CD4-positive, alpha-beta T cell (primary cell): ENCODE measurements around the gene EEF1A2. TPM values are rescaled to one million over a fixed set of nuclear protein-coding genes. Genes with fewer than 3 reads are reported as not detected.

ENCODE experiments used
- ATAC-seq: fragments of 200-7000 bp; cut with Tn5 transposase; one replicate; pipeline ENCODE4 v1.10.0; 2022; ENCODE audit warnings: mild to moderate bottlenecking; ENCODE audit not compliant: poor library complexity
- CTCF ChIA-PET: fragments of 350-600 bp; sonication (Branson Sonifier 250); formaldehyde crosslinking; loops from one replicate; lab custom pipeline; 2021; ENCODE audit warnings: antibody characterized with exemption, inconsistent platforms; lab: Charles Lee
- POLR2A ChIA-PET: fragments of 350-600 bp; sonication (Branson Sonifier 250); formaldehyde crosslinking; loops from one replicate; lab custom pipeline; 2021; ENCODE audit warnings: antibody characterized with exemption, inconsistent platforms; lab: Charles Lee
- DNase-seq, 14 experiments: peaks; one replicate each; pipeline ENCODE4 v3.0.0-alpha.2; 2013 to 2020; ENCODE audit warnings: mixed read lengths in 2 of 14
- H3K27ac ChIP-seq, 2 donors: one replicate each; pipeline versions ENCODE4 v1.5.1 to v1.7.0; 2013; ENCODE audit warnings: low read length in 2 of 2, low read depth in 1 of 2, mild to moderate bottlenecking in 1 of 2
- H3K27me3 ChIP-seq, 2 experiments: 1 replicate in 1 of 2; 2 replicates in 1 of 2; pipeline versions ENCODE4 v1.6.1 to v1.7.0; 2013; ENCODE audit warnings: low read length in 2 of 2, control low read depth in 1 of 2, mild to moderate bottlenecking in 1 of 2, moderate library complexity in 1 of 2; ENCODE audit not compliant: insufficient read depth in 2 of 2, control insufficient read depth in 1 of 2
- H3K36me3 ChIP-seq: one replicate; pipeline ENCODE4 v1.6.1; 2013; ENCODE audit warnings: low read length, control low read depth; ENCODE audit not compliant: insufficient read depth
- H3K4me1 ChIP-seq: one replicate; pipeline ENCODE4 v1.6.1; 2013; ENCODE audit warnings: low read length, control low read depth; ENCODE audit not compliant: insufficient read depth
- H3K4me3 ChIP-seq: one replicate; pipeline ENCODE4 v1.5.1; 2013; ENCODE audit warnings: mild to moderate bottlenecking, low read length, moderate library complexity
- H3K9me3 ChIP-seq, 2 experiments: 1 replicate in 1 of 2; 2 replicates in 1 of 2; pipeline versions ENCODE4 v1.6.1 to v1.7.0; 2013; ENCODE audit warnings: low read length in 2 of 2, mild to moderate bottlenecking in 2 of 2, control low read depth in 1 of 2, moderate library complexity in 1 of 2; ENCODE audit not compliant: control insufficient read depth in 1 of 2, insufficient read depth in 1 of 2
- H3K27ac Mint-ChIP-seq: one replicate; pipeline ENCODE4 v1.8.0; 2020; ENCODE audit warnings: mixed read lengths
- H3K27me3 Mint-ChIP-seq: one replicate; pipeline ENCODE4 v1.8.0; 2021; ENCODE audit warnings: mixed read lengths
- H3K36me3 Mint-ChIP-seq: one replicate; pipeline ENCODE4 v1.8.0; 2021; ENCODE audit warnings: low read depth, mixed read lengths
- H3K4me1 Mint-ChIP-seq: one replicate; pipeline ENCODE4 v1.8.0; 2021; ENCODE audit warnings: low read depth, mixed read lengths
- H3K4me3 Mint-ChIP-seq: one replicate; pipeline ENCODE4 v1.8.0; 2020; ENCODE audit warnings: mild to moderate bottlenecking, mixed read lengths
- H3K9me3 Mint-ChIP-seq: one replicate; pipeline ENCODE4 v1.8.0; 2020; ENCODE audit warnings: mixed read lengths
- intact Hi-C, 2 experiments: fragments of 100-400 bp; cut with DNase I in 1 of 2; cut with micrococcal nuclease in 1 of 2; formaldehyde crosslinking; loops; one replicate each; pipeline versions ENCODE4 v1.15.1 to v1.9.0; 2023 to 2025; cut with DNase I, micrococcal nuclease
- total RNA-seq, 174 experiments: library from RNA in 2 of 174; stranded (reverse) in 2 of 174; gene quantifications; one replicate each; pipeline ENCODE4 v1.2.3 and lab custom pipeline; 2021 to 2026
- TF ChIP-seq, protein P1 (sequence below): fragments of 200-600 bp; IDR thresholded peaks from one replicate; pipeline ENCODE4 v1.8.0; 2022; ENCODE audit warnings: antibody characterized with exemption, mild to moderate bottlenecking

The EEF1A2 gene
- total RNA-seq, 2 experiments from 2014 or later: 0.92 to 1.1 TPM

DNA sequence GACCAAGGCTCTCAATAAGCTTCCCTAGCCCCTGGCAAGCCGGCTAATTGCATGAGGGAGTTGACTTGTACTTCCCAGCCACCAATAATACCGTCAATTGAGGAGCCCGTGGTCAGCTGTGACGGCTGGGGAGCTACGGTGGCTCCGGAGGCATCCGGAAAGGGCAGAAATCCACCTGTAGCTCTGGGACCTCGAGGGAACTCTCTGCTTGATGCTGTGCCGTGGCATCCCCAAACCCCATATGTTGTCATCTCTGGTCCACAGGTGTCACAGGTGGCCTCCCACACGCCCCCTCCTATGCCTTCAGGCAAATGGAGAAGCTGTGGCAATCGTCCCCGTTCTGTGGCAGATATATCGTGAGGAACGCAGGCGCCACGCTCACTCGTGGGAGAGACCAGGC, 20.9 kb downstream of the EEF1A2 start:
- Histone ChIP-seq H3K4me1 (no peaks in the 10 kb centered on the region), H3K9me3 (peaks cover 0 to 33% of the 10 kb centered on the region in 2 experiments), H3K4me3 (no peak overlapping the region), H3K27ac (no peak overlapping the region), H3K27me3 (peaks cover 46 to 59% of the 10 kb centered on the region in 2 experiments), H3K36me3 (no peaks in the 10 kb centered on the region)
- TF ChIP-seq, protein P1, sequence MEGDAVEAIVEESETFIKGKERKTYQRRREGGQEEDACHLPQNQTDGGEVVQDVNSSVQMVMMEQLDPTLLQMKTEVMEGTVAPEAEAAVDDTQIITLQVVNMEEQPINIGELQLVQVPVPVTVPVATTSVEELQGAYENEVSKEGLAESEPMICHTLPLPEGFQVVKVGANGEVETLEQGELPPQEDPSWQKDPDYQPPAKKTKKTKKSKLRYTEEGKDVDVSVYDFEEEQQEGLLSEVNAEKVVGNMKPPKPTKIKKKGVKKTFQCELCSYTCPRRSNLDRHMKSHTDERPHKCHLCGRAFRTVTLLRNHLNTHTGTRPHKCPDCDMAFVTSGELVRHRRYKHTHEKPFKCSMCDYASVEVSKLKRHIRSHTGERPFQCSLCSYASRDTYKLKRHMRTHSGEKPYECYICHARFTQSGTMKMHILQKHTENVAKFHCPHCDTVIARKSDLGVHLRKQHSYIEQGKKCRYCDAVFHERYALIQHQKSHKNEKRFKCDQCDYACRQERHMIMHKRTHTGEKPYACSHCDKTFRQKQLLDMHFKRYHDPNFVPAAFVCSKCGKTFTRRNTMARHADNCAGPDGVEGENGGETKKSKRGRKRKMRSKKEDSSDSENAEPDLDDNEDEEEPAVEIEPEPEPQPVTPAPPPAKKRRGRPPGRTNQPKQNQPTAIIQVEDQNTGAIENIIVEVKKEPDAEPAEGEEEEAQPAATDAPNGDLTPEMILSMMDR: no peak
- ChIA-PET CTCF (no interaction called here), POLR2A (no interaction called here)
- no peaks in the 10 kb centered on the region for H3K4me1 Mint-ChIP-seq
- H3K4me3 Mint-ChIP-seq: no peak overlapping the region
- DNase-seq: no peak
- H3K27ac Mint-ChIP-seq: no peak overlapping the region
- intact Hi-C loops: no loop called here
- peaks cover 57% of the 10 kb centered on the region for H3K27me3 Mint-ChIP-seq
- H3K36me3 Mint-ChIP-seq: no peaks in the 10 kb centered on the region
- no peak for ATAC-seq
- no peaks in the 10 kb centered on the region for H3K9me3 Mint-ChIP-seq

DNA sequence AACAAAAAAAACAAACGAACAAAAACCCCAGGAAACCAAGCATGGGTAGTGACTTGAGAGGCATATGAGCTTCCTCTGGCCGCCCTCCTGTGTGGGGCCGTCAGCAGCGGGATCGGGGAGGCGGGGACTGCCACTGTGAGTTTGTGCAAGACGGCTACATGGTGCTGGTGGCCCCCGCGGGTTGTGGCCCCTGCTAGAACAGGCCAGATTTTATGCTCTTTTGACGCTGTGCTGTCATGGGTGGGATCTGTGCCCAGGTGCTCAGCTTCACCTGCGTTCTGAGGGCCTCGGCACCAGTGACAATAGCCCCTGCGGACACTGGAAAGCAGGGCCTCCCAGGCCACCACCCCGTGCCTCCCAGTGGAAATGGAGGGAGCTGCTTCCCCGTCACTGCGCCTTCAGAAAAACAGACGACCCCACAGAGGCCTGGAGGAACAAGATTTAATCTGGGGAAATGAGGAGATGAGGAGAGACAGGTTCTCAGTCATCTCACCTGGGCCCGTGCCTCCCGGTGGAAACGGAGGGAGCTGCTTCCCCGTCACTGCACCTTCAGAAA, 21.7 kb downstream of the EEF1A2 start:
- TF ChIP-seq, protein P1: no peak
- DNase-seq (no peak), ATAC-seq (no peak)
- H3K4me1 ChIP-seq: peaks cover under 1% of the 10 kb centered on the region
- Mint-ChIP-seq H3K36me3 (no peaks in the 10 kb centered on the region), H3K27ac (no peak overlapping the region), H3K9me3 (no peaks in the 10 kb centered on the region), H3K4me1 (no peaks in the 10 kb centered on the region), H3K27me3 (peaks cover 50% of the 10 kb centered on the region), H3K4me3 (no peak overlapping the region)
- CTCF ChIA-PET: no interaction called here
- peaks cover 0 to 29% of the 10 kb centered on the region in 2 experiments for H3K9me3 ChIP-seq
- intact Hi-C loops: no loop called here
- no peak overlapping the region for H3K27ac ChIP-seq
- H3K27me3 ChIP-seq: peaks cover 46 to 56% of the 10 kb centered on the region in 2 experiments
- H3K4me3 ChIP-seq: no peak overlapping the region
- POLR2A ChIA-PET: interaction anchor here (0.6 kb wide), 1 partner anchor 646 kb away, joined by 4 read pairs; no protein-coding TSS in a partner anchor
- H3K36me3 ChIP-seq: no peaks in the 10 kb centered on the region

DNA sequence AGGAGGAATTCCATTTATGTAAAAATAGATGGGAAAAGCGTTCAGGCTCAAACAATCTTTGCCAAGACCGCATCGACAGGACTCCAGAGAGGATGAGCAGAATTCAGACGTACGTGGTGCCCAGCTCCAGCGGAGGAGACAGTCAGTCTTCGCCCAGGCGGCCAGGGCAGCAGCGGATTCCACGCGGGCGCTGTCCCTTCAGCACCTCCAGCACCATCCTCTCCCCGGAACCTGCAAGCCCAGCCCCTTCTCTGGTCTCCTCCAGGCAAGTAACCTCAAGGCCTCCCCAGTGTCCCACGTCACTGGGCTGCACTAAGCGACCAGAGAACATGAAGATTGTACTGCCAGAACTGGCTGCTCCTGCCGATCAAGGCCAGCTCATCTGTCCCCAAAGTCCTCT, 23.7 kb downstream of the EEF1A2 start:
- Mint-ChIP-seq H3K27ac (no peak overlapping the region), H3K27me3 (peaks cover 46% of the 10 kb centered on the region), H3K4me3 (no peak overlapping the region), H3K36me3 (no peaks in the 10 kb centered on the region), H3K4me1 (no peaks in the 10 kb centered on the region), H3K9me3 (no peaks in the 10 kb centered on the region)
- DNase-seq (peak in 2 of 14 experiments; percentile 20 to 37), ATAC-seq (no peak)
- CTCF ChIA-PET: no interaction called here
- H3K27me3 ChIP-seq: peaks cover 52 to 74% of the 10 kb centered on the region in 2 experiments
- H3K4me3 ChIP-seq: no peak overlapping the region
- TF ChIP-seq, protein P1: no peak
- peaks cover 0 to 26% of the 10 kb centered on the region in 2 experiments for H3K9me3 ChIP-seq
- no peaks in the 10 kb centered on the region for H3K36me3 ChIP-seq
- H3K4me1 ChIP-seq: peaks cover 12% of the 10 kb centered on the region
- intact Hi-C loops: no loop called here
- POLR2A ChIA-PET: no interaction called here
- no peak overlapping the region for H3K27ac ChIP-seq
